GOT3 (cell line): ENCODE results near the gene ZBTB43.
"Not testable (repeated sequence)": the region's sequence is repeated elsewhere in the genome, so short reads cannot be mapped to it uniquely, and the experiment has no call there.

Experiments used
- DNase-seq: peaks from one replicate; lab custom pipeline; 2025; ENCODE audit warnings: mixed read lengths; lab: John Stamatoyannopoulos, UW

The ZBTB43 gene

DNA sequence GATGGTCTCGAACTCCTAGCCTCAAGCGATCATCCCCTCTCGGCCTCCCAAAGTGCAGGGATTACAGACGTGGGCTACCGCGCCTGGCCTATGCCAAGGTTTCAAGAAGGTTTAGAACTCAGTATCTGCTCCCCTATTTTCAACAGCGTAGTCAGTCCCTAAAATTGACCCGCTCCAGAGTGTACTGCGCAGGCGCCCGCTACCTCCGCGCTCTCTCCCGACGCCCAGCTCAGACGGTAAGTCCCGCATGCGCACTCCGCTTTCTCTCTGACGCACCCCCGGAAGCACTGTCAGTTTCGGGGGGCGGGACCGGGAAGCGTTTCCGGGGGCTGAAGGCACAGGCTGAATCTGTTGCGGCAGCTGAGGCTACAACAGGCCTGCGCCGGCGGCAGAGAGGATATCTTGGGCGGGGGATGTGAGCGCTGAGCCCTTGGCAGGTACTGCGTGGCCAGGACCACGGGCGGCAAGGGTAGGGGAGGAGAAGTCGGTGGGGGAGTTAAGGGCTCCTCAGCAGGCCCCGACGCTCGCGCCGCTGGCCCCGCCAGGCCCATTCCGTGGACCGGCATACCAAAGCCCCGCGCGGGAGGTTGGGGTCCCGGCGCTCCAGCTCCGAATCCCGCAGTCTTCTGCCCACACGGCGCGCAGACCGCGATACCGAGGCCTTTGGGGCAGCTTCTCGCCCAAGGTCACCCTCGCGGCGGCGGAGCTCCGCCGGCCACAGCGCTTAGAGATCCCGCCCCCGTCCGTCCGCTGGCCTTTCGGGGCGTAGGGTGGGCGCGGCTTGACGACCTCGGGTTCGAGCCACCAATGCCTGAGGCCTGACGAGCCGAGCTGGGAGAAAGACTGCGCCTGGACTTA lies at the start of gene ZBTB43:
Gene ZBTB43, plus strand, starts transcription at position 345 of the 858 bp plus-strand sequence. CDS start 27,470 bp downstream, outside the sequence.
- peak; percentile 54 for DNase-seq

GRCh38 chr9:126755317-126755875 lies 49.4 kb upstream of the ZBTB43 start:
- DNase-seq, result no peak

DNA sequence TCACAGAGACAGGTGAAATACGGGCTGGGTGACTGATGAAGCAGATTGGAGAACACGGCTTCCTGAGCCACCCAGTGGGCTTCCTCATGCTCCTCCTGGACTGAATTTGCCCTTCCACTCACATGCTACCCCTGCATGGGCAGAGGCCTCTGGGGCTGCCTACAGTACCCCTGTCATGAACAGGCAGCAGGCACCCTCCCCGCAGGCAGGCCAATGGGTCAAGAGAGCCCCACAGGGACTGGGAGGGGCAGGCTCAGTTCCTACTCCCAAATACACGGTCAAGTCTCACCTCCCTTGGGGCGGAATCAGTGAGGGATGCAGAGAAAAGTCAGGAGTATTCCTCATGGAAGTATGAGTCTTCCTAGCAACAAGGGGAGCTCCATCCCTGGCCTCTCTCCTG lies 48.6 kb upstream of the ZBTB43 start:
- DNase-seq, result no peak

GRCh38 chr9:126756876-126757415 lies 47.9 kb upstream of the ZBTB43 start:
- no peak for DNase-seq

DNA sequence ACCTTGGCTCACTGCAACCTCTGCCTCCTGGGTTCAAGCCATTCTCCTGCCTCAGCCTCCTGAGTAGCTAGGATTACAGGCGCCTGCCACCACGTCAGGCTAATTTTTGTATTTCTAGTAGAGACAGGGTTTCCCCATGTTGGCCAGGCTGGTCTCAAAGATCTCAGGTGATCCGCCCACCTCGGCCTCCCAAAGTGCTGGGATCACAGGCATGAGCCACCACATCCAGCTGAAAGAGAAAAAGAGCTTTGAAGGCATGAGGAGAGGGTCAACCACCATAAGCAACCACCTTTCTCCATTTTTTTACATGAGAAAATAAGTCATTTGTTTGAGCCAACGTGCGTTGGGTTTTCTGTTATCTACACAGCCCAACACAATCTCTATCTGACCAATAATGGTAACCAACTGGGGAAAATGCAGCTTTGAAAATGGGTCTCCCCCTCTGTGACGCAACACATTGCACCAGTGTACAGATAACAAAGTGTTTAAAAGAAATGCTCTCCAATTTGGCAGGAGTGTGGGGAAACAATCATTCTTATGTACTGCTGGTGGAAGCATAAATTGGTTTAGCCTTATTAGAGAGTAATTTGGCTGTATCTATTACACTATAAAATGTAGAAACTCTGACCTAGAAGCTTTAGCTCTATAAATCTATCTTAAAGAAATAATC lies 45.8 kb upstream of the ZBTB43 start:
- no peak for DNase-seq

DNA sequence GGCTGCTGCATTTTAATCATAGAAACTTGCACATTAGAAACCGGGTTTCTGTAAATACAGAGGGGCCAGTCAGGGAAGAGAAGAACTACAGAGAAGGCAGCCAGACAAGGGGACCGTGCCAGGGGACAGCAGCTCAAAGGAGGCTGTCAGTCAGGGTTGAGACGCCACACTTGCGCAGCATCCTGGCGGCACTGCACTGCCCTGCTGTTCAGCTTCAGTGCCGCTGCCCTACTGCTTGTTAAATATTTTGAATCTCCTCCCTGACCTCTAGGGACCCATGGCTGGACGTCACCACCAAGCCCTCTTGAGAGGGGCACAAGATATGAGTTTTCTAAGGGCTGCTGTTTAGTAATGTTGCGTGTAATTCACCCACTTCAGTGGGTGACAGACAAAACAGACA lies 43.6 kb upstream of the ZBTB43 start:
- DNase-seq, result no peak

DNA sequence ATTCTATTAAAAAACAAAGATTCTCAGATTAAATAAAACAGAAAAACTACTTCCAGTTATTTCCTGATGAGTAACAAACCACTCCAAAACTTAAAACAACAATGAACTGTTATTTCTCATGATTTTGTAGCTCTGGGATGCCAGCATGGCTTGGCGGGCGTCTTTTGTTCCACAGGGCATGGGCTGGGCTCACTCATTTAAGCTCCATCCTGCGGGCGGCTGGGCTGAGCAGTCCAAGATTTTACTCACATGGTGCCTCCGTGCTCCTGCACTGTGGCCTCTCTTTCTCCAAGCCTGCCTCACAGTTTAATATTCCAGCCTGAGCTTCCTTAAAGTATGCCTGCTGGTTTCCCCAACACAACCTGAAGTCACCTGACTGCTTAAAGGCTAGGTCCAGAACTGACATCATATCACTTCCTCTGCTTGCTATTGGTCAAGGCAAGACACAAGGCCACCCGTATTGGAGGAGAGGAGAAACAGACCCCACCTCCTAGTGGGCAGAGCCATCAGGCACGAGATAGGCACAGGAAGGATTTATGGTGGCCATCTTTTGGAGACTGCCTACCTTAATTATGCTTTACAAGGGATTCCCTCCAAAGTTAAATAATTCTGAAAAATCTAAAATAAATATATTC lies 41.6 kb upstream of the ZBTB43 start:
- DNase-seq, result no peak

DNA sequence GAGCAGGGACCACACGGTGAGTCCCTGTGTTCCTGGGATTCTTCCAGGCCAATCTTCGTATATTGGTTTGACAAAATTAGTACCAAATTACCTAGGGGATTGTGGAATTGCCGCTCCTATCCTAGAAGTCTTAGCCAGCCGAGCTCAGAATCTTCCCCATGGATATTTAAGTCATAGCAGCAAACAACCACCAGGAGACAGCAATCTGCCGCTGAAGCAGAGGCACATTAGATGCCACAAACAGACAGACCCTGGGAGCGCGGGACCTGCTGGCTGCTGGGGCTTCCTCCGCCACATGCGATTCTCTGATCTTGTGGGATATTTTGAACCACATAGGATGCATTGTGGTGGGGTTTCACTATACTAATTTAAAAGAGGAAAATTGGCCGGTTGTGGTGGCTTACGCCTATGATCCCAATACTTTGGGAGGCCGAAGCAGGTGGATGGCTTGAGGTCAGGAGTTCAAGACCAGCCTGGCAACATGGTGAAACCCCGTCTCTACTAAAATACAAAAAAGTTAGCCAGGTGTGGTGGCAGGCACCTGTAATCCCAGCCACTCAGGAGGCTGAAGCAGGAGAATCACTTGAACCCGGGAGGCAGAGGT lies 31.7 kb upstream of the ZBTB43 start:
- DNase-seq, result no peak

DNA sequence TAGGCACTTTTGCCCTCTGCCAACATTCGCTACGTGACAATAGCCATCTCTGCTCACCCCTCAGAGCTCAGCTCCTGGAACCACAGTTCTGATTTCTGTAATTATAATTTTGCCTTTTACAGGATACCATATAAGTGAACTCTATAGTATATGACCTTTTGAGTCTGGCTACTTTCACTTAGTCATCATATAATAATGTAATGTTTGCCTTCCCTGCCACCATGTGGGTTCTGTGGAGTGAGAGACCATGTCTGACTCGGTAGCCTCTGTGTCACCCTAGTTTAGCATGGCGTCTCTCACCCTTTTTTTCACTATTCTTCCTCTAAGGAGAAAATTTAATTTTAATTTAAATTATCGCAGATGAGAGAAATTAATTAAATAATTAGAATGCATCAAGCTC lies 28.9 kb upstream of the ZBTB43 start:
- no peak for DNase-seq

DNA sequence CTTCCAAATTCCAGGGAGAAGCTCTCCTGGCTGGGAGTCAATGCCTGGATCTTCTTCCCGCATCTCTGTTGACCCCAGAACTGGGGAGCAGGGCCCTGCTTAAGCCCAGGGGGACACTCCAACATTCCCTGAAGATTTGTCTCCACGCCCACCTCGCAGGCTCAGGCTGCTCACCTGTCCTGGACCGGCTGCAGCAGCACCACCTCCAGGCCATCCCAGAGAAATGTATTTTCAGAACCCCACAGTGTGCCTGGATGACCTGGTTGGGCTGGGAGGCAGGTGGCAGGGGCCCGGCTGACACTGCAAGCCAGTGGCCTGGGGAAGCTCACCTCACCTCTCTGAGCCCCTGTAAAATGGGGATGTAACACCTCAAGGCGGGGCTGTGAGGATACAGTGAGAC lies 27.1 kb upstream of the ZBTB43 start:
- no peak for DNase-seq

GRCh38 chr9:126778141-126778540 lies 26.7 kb upstream of the ZBTB43 start:
- DNase-seq, result no peak

GRCh38 chr9:126778696-126779095 lies 26.1 kb upstream of the ZBTB43 start:
- DNase-seq, result not testable (repeated sequence)

- no peak for DNase-seq
These were observed 23.4 kb upstream of the ZBTB43 start for GRCh38 chr9:126781186-126782052.

DNA sequence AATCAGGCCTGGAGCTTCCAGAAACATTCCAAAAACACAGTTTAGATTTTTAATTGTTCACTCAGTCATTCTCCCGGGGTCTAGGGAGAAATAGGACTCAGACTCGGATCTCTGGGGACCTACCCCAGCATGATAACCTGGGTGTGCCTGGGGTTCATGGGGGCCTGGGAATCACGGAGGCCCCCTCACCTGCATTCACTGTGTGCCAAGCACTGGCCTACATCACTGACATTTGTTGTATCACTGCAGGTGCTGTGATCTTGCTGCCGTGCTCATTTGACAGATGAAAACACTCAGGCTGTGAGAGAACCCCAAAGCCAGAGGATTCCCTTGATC lies 22.8 kb upstream of the ZBTB43 start:
- no peak for DNase-seq

DNA sequence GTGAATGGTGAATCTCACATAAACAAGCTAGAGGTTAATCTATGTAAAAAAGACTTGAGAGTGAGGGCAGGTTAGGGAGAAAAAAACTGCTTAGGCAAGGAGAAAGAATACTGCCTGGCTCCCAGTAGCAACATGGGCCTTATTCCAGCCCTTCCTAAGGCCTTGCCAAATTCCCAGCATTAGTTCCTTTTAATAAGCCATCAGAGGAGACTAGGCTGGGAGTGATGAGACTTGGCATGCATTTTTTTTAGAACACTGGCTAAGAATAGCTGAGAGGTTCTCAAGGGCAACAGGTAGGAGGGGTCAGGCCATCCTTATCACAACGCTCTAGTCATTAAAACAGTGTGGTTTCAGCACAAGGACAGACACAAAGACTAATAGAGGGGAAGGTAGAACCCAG lies 20.9 kb upstream of the ZBTB43 start:
- no peak for DNase-seq

DNA sequence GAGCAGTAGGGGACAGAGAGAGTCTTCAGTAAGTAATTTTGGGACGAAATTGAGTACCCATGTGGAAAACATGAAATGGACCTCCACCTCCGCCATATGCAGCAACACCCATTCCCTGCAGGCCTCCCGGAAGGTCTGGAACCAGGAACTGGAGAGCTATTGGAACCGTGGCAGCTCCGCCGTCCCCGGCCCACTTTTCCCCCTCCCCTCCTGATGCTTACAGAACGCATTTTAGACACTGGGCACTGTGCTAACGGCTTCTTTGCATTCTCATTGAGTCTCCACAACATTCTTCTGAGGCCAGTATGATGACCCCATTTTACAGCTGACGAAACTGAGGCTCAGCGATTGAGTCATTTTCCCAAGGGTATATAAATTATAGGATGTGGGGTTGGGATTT lies 20.4 kb upstream of the ZBTB43 start:
- DNase-seq, result no peak

- not testable (repeated sequence) for DNase-seq
These were observed 20.0 kb upstream of the ZBTB43 start for GRCh38 chr9:126784841-126785240.

DNA sequence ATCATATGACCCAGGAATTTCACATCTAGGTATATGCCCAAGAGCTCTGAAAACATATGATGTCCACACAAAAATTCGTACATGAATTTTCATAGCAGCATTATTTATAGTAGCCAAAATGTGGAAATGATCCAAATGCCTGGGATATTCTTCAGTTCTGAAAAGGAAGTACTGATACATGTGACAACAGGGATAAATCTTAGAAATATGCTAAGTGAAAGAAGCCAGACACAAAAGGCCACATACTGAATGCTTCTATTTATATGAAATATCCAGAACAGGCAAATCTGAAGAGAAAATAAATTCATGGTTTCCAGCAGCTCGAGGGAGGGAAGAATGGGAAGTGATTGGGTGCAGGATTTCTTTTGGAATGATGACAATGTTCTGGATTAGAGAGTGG lies 16.8 kb upstream of the ZBTB43 start:
- no peak for DNase-seq

GRCh38 chr9:126788634-126789349 lies 16.0 kb upstream of the ZBTB43 start:
- no peak for DNase-seq

- DNase-seq, result no peak
These were observed 14.3 kb upstream of the ZBTB43 start for GRCh38 chr9:126790561-126790960.
